ENCODE data around the gene PHF21A.
A peak's percentile ranks its signal among the peaks of the same experiment; 100 is the strongest.
"Not testable (repeated sequence)": the region's sequence is repeated elsewhere in the genome, so short reads cannot be mapped to it uniquely, and the experiment has no call there.

The PHF21A gene

DNA sequence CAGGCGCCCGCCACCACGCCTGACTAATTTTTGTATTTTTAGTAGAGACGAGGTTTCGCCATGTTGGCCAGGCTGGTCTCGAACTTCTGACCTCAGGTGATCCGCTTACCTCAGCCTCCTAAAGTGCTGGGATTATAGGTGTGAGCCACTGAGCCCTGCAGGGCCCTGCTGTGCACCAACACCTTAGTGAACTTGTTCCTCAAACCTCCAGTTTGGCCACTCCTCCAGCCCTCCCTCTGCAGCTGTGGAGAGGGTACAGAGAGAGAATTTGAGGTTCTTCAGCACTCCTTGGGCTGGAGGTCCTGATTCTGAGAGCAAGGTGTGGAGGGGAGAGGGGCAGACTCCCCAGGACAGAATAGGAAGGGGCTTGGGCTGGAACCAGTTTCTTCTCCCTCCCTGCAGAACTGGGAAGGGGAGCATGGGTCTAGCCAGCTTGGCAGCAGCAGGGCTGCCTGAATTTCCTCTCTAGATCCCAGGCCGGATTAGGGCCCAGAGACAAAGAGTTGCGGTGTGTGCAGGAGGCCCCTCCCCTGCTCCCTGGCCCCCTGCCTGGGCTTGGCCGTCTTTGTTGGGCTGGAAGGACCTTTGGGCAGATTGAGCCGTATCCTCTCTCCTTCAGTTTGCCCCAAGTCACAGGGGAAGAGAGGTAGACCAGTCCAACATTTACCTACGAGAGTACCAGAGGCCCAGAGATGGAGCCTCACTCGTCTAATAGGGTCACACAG, 201.3 kb downstream of the PHF21A start:
- DNase-seq, result no peak

DNA sequence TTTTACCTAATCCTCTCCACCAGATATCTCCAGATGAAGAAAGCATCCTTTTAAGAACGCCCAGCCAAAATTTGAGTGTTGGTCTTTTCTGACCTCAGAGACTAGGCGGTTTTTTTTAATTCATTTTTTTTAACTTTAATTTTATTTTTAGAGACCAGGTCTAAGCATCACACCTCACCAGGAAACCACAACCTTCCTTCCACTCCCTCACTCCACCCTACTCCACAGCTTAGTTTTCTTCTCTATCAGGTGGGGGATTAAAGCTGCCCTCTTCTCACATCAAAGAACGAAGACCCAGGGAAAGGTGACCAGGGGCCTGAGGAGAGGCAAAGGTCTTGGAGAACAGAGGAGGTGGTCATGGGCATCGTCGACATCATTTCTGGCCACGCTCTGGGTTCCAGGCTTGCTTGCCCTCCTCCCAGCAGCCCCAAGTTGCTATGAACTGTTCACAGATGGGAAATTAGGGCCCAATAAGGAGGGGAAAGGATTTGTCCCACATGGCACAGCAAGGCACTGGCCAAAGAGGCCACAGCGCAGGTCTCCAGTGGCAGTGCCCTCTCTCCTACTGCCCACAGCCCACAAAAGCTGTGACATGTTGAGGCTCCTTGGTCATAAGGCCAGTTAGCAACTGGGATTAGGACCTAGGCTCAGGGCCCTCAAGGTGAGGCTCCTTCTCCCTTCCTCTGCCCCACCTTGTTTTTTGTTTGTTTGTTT, 202.1 kb downstream of the PHF21A start:
- no peak for DNase-seq

DNA sequence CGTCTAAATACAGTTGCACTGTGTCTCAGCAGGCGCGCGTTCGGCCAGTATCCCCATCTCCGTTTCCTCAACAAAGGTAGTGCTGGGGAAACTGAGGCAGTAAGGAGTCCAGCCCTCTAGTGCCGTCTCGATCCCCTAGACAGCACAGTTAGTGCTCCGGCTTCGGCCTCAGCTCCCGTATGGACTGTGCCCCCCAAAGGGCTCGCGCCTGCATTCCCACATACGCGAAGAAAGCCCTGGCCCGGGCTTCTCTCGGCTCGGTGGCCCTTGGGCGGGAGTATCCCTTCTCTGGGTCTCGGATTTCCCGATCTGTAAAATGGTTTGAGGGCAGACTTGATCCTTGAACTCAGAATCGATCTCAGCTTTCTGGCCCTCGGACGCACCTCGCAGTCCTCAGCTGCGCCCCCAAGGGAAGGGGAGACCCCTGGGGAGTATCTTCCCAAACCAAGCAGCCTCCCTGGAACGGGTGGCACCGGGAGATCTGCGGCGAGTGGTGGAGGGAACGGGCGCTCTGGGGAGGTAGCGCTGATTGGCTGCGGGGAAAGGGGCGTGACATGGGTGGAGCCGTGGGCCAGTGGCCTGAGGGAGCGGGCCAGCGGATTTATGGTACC, 202.8 kb downstream of the PHF21A start:
- peak; percentile 61 for DNase-seq

- peak; percentile 95 for DNase-seq
These were observed 203.5 kb downstream of the PHF21A start, which contains the start of gene PEX16 for GRCh38 chr11:45917623-45918330. Gene PEX16 (minus strand): TSS chr11:45917877. CDS start chr11:45917811, 66 bp downstream.

GRCh38 chr11:45917286-45917622, 204.0 kb downstream of the PHF21A start:
- DNase-seq, result no peak

GRCh38 chr11:45915446-45915845, 205.8 kb downstream of the PHF21A start:
- no peak for DNase-seq

DNA sequence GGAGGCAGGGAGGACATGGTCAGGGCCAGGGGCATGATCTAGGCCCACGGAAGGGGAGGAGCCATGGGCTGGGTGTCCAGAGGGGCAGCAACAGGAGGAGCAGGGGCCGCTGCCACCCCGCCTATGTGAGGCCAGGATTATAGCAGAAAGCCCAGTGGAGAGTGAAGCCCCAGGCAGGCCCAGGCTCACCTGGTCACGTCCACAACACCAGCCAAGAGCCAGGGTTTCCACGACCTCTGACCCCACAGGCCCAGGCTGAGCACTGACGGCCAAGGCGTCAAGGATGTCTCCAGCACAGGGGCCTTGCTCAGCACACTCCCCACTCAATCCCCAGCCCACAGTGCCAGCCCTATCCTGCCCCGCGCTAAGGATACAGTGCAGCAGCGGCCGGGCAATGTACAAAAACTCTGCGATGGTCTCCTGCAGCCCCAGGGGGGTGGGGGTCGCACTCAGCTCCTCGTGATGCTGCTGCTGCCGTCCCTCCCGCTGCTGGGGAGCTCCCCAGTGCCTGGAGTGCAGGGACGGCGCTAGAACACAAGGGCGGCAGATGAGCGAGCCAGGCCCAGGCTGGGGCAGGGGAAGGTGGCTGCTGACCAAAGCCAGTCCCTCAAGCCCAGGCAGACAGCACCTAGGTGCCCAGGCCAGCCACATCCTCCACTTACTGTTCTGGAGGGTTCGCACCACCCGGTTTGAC, 207.2 kb downstream of the PHF21A start:
- DNase-seq, result no peak

GRCh38 chr11:45913514-45913913, 207.7 kb downstream of the PHF21A start:
- DNase-seq, result no peak

DNA sequence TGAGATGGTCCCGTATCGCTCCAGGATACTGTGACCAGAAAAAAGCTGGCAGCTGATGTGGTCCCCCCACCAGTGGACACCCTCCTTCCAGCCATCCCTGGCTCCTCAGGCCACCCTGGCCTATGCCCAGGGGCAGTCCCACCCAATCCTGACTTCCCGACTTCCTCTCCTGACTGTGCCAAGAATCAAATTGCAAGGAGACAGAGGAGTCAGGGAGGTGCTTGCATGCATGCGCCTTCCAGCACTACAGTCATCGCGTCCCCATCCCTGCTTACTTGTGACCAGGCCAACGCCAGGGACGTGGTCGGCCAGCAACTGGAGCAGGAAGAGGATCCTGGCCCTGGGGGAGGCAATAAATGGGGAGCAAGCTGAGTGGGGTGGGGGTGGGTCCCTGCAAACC, 210.6 kb downstream of the PHF21A start:
- no peak for DNase-seq

- no peak for DNase-seq
These were observed 211.4 kb downstream of the PHF21A start for GRCh38 chr11:45909594-45910475.

GRCh38 chr11:45907911-45908370, 213.3 kb downstream of the PHF21A start:
- DNase-seq, result no peak

DNA sequence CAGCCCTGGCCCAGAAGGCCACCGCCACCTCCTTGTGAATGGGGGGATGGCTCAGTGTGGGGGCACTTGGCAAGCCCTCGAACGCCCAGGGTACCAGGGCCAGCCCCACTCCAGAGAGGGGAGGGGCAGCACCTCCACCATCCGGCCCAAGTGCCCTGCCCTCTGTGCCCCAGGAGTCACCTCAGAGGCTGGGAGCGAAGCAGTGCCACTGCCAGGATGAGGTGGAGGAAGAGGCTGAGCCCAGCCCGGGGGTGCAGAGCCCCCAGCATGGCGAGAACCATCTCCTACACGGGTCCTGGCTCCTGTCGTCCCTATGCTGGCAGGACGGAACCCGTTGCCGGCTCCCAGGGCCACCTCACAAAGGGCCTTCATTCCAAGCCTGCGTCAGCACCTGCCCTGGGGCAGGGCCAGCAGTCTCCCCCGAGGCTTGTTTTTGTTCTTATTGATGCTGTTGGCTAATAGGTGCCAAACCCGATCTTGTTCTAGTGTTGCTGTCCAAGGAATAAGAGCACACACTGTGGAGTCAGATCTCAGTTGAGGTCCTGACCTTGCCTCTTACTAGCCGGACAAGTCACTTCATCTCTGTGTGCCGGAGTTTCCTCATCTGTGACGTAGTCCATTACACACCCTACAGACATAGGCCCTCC, 214.2 kb downstream of the PHF21A start, which contains the start of gene FREY1:
TSS of gene FREY1 (minus strand) at position 307 of the 647 bp plus-strand sequence. CDS start at position 281, 26 bp downstream.
- DNase-seq, result no peak

DNA sequence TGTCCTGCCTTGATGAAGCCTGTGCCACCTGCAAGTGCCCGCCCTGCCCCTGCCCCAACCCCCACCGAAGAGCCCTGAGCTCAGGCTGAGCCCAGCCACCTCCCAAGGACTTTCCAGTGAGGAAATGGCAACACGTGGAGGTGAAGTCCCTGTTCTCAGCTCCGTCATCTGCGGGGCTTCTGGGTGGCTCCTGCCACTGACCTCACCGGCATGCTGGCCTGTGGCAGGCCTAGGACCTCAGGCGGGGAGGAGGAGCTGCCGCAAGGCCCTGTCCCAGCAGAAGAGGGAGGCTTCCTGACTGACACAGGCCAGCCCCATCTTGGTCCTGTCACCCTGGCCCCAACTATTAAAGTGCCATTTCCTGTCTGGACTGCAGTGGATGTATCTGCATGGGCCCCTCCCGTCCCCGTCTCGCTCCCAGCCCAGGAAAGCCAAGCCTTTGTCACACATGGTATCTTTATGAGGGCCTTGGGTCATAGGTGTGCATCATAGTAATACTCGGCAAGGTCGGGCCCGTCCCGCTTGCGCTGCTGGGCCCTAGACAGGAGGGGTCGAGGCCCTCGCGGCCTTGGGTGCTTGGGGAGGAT, 215.1 kb downstream of the PHF21A start:
- no peak for DNase-seq

DNA sequence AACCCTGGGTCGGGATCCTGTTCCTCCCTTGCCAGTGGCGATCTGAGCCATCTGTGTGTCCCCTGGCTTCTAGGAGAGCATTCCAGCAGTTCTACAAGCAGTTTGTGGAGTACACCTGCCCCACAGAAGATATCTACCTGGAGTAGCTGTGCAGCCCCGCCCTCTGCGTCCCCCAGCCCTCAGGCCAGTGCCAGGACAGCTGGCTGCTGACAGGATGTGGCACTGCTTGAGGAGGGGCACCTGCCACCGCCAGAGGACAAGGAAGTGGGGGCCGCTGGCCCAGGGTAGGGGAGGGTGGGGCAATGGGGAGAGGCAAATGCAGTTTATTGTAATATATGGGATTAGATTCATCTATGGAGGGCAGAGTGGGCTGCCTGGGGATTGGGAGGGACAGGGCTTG, 215.7 kb downstream of the PHF21A start:
- not testable (repeated sequence) for DNase-seq

GRCh38 chr11:45905095-45905494, 216.2 kb downstream of the PHF21A start:
- no peak for DNase-seq

DNA sequence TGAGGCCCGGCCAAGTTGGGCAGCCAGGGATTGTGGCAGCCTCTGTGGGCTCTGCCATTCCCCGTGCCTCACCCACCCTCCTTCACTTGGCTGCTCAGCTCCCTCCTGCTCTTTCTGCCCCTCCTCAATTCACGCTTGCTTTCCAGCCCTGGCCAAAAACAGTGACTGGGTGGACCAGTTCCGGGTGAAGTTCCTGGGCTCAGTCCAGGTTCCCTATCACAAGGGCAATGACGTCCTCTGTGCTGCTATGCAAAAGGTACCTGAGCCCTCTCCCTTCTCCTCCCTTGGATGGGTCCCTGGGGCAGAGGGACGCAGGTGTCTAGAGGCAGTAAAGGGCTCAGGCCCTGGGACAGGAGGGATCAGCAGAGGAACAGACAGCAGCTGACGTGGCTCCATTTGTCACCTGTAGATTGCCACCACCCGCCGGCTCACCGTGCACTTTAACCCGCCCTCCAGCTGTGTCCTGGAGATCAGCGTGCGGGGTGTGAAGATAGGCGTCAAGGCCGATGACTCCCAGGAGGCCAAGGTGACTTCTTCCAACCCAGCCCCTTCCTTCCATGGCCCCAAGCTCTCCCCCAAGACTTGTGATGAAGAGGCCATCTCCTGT, 216.8 kb downstream of the PHF21A start:
- no peak for DNase-seq

GRCh38 chr11:45902452-45903380, 218.5 kb downstream of the PHF21A start:
- no peak for DNase-seq

DNA sequence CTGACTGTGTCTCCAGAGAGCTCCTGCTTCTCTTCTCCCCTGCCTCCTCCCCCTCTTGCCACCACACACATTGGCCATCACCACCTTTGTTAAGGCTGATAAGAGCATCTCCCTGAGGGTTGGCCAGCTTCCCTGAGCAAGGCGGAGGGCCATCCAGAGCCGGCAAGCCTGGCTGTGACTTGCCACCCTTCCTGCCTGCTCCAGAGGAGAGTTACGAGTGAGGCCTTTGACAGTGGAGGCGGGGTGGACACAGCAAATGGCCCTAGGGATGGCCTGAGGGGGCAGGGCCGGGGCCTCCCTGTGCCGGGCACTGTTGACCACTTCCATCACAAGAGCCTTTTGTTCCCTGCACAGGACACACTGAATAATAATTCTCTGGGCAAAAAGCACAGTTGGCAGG, 219.6 kb downstream of the PHF21A start:
- no peak for DNase-seq

Measured in NCI-H1436 (cell line).